Gastroesophageal sphincter (tissue), 3 donors: ENCODE data around the gene WDFY3.

Experiments
- CTCF ChIP-seq, 4 experiments: fragments of 200-600 bp in 2 of 4; fragments of 450-650 bp in 2 of 4; sonication (generic) in 1 of 4; IDR thresholded peaks; one replicate each; pipeline ENCODE4 v1.5.1; 2017 to 2019; ENCODE audit warnings: antibody characterized with exemption in 4 of 4, mild to moderate bottlenecking in 2 of 4, moderate library complexity in 2 of 4
- EP300 ChIP-seq: sonication (generic); formaldehyde crosslinking; IDR thresholded peaks from one replicate; pipeline ENCODE4 v1.6.1; 2017; ENCODE audit warnings: antibody characterized with exemption, mild to moderate bottlenecking
- POLR2A ChIP-seq, 2 donors: fragments of 450-650 bp; IDR thresholded peaks; one replicate each; pipeline ENCODE4 v1.6.1; 2017; ENCODE audit warnings: antibody characterized with exemption in 2 of 2, mild to moderate bottlenecking in 2 of 2, moderate library complexity in 1 of 2
- POLR2AphosphoS5 ChIP-seq: sonication (generic); formaldehyde crosslinking; IDR thresholded peaks from one replicate; pipeline ENCODE4 v1.6.1; 2017; ENCODE audit warnings: antibody characterized with exemption

- TF ChIP-seq CTCF (IDR thresholded peaks at IDR 0.05) = no peak
- TF ChIP-seq POLR2A (IDR thresholded peaks at IDR 0.05) = no peak
- no peak for TF ChIP-seq EP300
- no peak for TF ChIP-seq POLR2AphosphoS5
Measured at GRCh38 chr4:84677093-84677492, 289.4 kb downstream of the WDFY3 start.
